T-helper 17 cell (primary cell): ENCODE measurements around the gene FAM181A. TPM values are rescaled to one million over a fixed set of nuclear protein-coding genes. Genes with fewer than 3 reads are reported as not detected.
A peak's percentile ranks its signal among the peaks of the same experiment; 100 is the strongest.

Experiments used
- ATAC-seq: fragments of 150-1000 bp; cut with Tn5 transposase; 2 replicates; pipeline ENCODE4 v1.10.0; 2021; ENCODE audit warnings: mild to moderate bottlenecking, moderate library complexity
- DNase-seq, 3 donors: peaks; one replicate each; pipeline versions ENCODE4 v3.0.0 to v3.0.0-alpha.2; 2020 to 2021
- H3K9me3 ChIP-seq: one replicate; pipeline ENCODE4 v1.7.0; 2013; ENCODE audit warnings: low read length, mild to moderate bottlenecking; ENCODE audit not compliant: control insufficient read depth, poor library complexity, severe bottlenecking
- H3K27ac Mint-ChIP-seq: one replicate; pipeline ENCODE4 v1.8.0; 2022; ENCODE audit warnings: mild to moderate bottlenecking, moderate library complexity, mixed read lengths
- H3K27me3 Mint-ChIP-seq: one replicate; pipeline ENCODE4 v1.8.0; 2022; ENCODE audit warnings: mixed read lengths
- H3K36me3 Mint-ChIP-seq: one replicate; pipeline ENCODE4 v1.8.0; 2022; ENCODE audit warnings: low read depth, mixed read lengths
- H3K4me1 Mint-ChIP-seq: one replicate; pipeline ENCODE4 v1.8.0; 2022; ENCODE audit warnings: mild to moderate bottlenecking, mixed read lengths
- H3K4me3 Mint-ChIP-seq: one replicate; pipeline ENCODE4 v1.8.0; 2022; ENCODE audit warnings: mild to moderate bottlenecking, moderate library complexity, mixed read lengths
- total RNA-seq, 4 donors: library from RNA in 2 of 4; stranded (reverse) in 2 of 4; gene quantifications; one replicate each; pipeline ENCODE4 v1.2.3 and lab custom pipeline; 2022 to 2026

The FAM181A gene
- total RNA-seq, 2 donors from 2014 or later: not detected

DNA sequence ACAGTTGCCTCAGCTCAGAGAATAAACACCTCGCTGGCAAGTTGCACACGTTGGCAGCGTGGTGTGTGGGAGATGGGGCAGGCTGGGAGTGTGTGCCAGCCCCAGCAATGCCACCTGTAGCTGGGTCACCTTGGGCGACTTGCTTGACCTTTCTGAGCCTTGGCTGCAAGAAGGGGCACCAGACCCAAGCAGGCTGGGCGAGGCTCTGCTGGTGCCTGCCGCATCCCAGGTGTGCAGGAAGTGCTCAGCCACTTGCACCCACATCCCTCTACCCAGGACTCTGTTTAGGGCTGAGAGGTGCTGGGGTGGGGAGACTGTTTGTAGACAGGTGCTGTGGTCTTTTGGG is 629 bp downstream of the FAM181A start:
- no peak overlapping the region for H3K27ac Mint-ChIP-seq
- ATAC-seq (no peak), DNase-seq (no peak)
- no peaks in the 10 kb centered on the region for H3K4me1 Mint-ChIP-seq
- no peaks in the 10 kb centered on the region for H3K36me3 Mint-ChIP-seq
- no peak overlapping the region for H3K4me3 Mint-ChIP-seq
- no peaks in the 10 kb centered on the region for H3K9me3 ChIP-seq
- H3K27me3 Mint-ChIP-seq: no peaks in the 10 kb centered on the region

DNA sequence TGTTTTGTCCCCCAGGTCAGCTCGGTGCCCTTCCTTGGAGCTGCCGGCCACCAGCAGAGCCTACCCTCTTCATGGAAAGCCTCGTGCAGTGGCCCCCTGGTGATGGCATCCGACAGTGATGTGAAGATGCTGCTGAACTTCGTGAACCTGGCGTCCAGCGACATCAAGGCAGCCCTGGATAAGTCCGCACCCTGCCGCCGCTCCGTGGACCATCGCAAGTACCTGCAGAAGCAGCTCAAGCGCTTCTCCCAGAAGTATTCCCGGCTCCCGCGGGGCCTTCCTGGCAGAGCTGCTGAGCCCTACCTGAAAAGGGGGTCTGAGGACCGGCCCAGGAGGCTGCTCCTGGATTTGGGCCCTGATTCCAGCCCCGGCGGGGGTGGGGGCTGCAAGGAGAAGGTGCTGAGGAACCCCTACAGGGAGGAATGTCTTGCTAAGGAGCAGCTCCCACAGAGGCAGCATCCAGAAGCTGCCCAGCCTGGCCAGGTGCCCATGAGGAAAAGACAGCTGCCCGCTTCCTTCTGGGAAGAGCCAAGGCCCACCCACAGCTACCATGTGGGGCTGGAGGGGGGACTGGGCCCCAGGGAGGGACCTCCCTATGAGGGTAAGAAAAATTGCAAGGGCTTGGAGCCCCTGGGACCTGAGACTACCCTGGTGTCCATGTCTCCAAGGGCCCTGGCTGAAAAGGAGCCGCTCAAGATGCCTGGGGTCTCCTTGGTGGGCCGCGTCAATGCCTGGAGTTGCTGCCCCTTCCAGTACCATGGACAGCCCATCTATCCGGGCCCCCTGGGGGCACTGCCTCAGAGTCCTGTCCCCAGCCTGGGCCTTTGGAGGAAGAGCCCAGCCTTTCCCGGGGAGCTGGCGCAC is 1.3 kb downstream of the FAM181A start:
- Mint-ChIP-seq H3K4me3 (no peak overlapping the region), H3K27ac (no peak overlapping the region), H3K4me1 (no peaks in the 10 kb centered on the region), H3K36me3 (no peaks in the 10 kb centered on the region), H3K27me3 (no peaks in the 10 kb centered on the region)
- no peak for DNase-seq
- no peaks in the 10 kb centered on the region for H3K9me3 ChIP-seq
- no peak for ATAC-seq

DNA sequence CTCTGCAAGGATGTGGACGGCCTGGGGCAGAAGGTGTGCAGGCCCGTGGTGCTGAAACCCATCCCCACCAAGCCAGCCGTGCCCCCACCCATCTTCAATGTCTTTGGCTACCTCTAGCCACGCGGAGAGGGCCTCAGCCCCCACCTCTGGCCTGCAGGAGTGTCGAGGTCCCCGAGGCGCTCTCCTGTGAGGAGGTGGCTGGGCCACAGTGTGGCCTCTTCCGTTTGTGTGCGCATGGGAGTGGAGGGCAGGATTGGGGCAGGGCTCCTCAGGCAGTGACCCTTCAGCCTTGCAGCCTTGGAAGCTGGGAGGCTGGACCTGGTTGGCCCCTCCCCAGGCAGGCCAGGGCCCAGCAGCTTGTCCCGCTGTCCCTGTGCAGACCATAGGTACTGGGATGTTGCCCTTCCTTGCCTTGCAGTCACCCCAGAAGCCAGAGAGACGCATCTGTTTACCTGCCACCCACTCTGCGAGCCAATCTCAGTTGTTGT is 1.9 kb downstream of the FAM181A start:
- no peak overlapping the region for H3K27ac Mint-ChIP-seq
- no peaks in the 10 kb centered on the region for H3K36me3 Mint-ChIP-seq
- no peaks in the 10 kb centered on the region for H3K4me1 Mint-ChIP-seq
- H3K4me3 Mint-ChIP-seq: no peak overlapping the region
- H3K9me3 ChIP-seq: no peaks in the 10 kb centered on the region
- DNase-seq (no peak), ATAC-seq (no peak)
- no peaks in the 10 kb centered on the region for H3K27me3 Mint-ChIP-seq

DNA sequence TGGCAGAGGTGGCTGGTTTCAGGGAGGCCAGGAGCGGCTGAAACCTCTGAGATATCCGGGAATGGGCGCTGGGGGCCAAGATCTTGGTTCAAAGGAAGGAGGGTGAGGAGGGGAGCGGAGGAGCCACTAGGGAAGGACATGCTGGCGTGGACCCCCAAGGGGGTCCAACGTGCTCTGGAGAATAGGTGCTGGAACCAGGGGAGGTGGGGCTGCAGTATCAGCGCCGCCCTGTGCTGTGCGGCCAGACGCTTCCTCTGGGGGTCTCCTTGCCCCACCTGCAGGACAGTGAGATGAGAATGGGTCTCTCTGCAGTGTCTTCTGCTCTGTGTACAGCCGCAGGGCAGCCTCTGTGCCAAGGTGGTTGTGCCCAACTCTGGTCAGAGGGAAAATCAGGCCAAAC is 2.5 kb downstream of the FAM181A start:
- DNase-seq (no peak), ATAC-seq (no peak)
- H3K27ac Mint-ChIP-seq: no peak overlapping the region
- H3K4me1 Mint-ChIP-seq: no peaks in the 10 kb centered on the region
- no peaks in the 10 kb centered on the region for H3K9me3 ChIP-seq
- no peaks in the 10 kb centered on the region for H3K27me3 Mint-ChIP-seq
- H3K4me3 Mint-ChIP-seq: no peak overlapping the region
- no peaks in the 10 kb centered on the region for H3K36me3 Mint-ChIP-seq

DNA sequence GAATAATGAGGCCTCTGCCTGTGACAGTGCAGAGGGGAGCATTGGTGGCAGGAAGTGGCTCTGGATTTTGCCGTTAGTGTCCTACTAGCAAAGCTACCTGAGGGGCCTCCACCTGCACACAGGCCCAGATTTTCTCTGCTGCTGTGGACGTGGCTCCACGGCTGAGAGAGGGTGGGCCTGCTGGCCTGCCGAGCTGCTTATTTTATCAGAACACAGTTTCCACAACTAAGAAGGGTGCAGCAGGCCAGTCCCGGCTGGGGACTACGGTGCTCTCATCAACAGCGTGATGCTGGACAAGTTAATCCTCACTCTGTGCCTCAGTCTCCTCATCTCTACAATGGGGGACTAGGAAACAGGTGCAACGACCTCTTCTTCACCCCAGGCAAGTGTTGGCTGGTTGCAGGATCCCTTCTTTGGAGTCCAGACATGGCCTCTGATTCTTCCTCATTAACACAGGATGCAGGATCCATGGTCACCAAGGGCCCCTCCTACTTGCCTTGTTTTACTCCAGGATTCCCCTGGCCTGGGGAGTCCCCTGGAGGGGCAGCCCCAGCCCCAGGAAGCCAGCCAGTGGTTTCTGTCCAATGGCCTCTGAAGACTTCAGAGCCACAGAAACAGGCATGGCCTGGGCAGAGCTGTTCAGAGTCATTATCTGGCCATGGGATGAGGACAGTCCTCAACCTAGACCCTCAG is 3.3 kb downstream of the FAM181A start:
- Mint-ChIP-seq H3K27ac (no peak overlapping the region), H3K4me3 (no peak overlapping the region), H3K36me3 (no peaks in the 10 kb centered on the region), H3K27me3 (no peaks in the 10 kb centered on the region), H3K4me1 (no peaks in the 10 kb centered on the region)
- no peak for DNase-seq
- ATAC-seq: no peak
- no peaks in the 10 kb centered on the region for H3K9me3 ChIP-seq

DNA sequence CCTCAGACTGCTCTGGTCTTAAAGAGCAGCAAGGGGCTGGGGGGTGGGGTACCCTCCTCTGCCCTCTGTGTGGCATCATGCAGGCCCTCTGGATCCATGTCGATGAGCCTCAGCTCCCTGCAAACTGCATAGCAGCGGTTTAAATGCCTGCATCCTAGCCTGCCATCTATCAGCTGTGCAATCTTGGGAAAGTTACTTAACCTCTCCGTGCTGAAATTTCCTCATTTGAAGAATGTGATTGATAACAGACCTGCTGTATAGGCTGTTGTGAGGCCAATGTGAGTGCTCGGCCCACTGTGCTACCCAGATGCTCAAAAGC is 3.8 kb downstream of the FAM181A start:
- H3K9me3 ChIP-seq: no peaks in the 10 kb centered on the region
- DNase-seq (no peak), ATAC-seq (no peak)
- no peaks in the 10 kb centered on the region for H3K27me3 Mint-ChIP-seq
- H3K4me3 Mint-ChIP-seq: no peak overlapping the region
- H3K36me3 Mint-ChIP-seq: no peaks in the 10 kb centered on the region
- H3K27ac Mint-ChIP-seq: no peak overlapping the region
- H3K4me1 Mint-ChIP-seq: no peaks in the 10 kb centered on the region

DNA sequence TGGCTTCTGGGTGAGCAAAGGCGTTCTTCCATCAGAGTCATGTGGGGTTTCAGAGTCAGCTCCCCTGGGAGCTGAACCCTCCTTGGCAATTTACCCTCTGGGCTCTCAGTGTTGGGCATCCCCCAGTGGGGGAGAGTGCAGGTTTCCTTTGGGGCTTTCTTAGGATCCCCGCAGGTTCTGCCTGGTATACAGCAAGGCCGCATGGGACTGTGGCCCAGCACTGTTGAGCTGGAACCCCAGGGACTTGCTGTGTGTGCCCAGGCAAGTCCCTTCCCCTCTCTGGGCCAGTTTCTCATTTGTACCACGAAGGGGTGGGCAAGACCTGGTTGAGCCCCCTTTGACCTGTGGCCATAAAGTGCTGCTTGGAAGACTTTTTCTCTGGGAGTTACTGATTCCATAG is 5.5 kb downstream of the FAM181A start:
- no peaks in the 10 kb centered on the region for H3K4me1 Mint-ChIP-seq
- no peaks in the 10 kb centered on the region for H3K36me3 Mint-ChIP-seq
- no peaks in the 10 kb centered on the region for H3K9me3 ChIP-seq
- DNase-seq (no peak), ATAC-seq (no peak)
- no peak overlapping the region for H3K4me3 Mint-ChIP-seq
- H3K27me3 Mint-ChIP-seq: no peaks in the 10 kb centered on the region
- H3K27ac Mint-ChIP-seq: no peak overlapping the region

DNA sequence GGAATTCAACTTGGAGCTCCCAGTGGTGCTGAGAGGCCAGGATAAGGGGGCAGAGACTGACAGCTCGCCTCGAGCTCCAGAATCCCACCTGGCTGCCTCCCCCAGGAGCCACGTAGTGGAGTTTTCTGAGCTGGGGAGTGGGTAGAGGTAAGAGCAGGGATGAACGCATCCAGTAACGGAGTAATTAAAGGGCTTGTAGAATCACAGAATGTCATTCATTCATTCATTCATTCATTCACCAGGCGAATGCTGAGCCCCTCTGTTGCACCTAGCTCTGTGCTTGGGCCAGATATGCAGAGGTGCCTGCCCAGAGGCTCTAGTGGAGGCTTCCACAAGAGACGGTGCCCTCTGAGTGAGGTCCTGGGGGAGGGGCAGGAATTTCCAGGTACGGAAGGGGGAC is 8.1 kb downstream of the FAM181A start:
- ATAC-seq (no peak), DNase-seq (no peak)
- H3K4me3 Mint-ChIP-seq: no peak overlapping the region
- no peaks in the 10 kb centered on the region for H3K9me3 ChIP-seq
- no peaks in the 10 kb centered on the region for H3K36me3 Mint-ChIP-seq
- H3K27me3 Mint-ChIP-seq: no peaks in the 10 kb centered on the region
- H3K4me1 Mint-ChIP-seq: peaks cover 3% of the 10 kb centered on the region
- no peak overlapping the region for H3K27ac Mint-ChIP-seq

DNA sequence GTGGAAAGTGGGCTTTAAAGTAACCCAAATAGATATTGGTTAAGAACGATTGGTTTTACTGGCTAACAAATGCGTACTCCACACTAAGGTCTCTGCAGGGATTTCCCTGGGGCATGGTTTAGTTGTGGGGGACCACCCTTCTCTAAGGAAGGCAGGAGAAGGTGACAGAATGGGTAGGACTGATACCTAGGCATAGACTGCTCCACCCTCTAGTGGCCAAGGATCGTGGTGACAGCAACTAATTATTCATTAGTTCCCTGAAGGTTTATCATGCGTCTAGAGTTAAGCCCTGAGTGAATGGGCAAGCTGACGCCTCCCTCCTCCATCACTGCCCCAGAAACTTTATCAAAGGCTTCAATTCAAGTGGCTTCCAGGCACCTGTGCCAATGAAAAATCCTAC is 9.1 kb downstream of the FAM181A start:
- H3K27me3 Mint-ChIP-seq: no peaks in the 10 kb centered on the region
- peaks cover 8% of the 10 kb centered on the region for H3K4me1 Mint-ChIP-seq
- no peak overlapping the region for H3K4me3 Mint-ChIP-seq
- H3K27ac Mint-ChIP-seq: no peak overlapping the region
- ATAC-seq (peak; percentile 24), DNase-seq (no peak)
- H3K36me3 Mint-ChIP-seq: peaks cover 3% of the 10 kb centered on the region
- H3K9me3 ChIP-seq: no peaks in the 10 kb centered on the region

DNA sequence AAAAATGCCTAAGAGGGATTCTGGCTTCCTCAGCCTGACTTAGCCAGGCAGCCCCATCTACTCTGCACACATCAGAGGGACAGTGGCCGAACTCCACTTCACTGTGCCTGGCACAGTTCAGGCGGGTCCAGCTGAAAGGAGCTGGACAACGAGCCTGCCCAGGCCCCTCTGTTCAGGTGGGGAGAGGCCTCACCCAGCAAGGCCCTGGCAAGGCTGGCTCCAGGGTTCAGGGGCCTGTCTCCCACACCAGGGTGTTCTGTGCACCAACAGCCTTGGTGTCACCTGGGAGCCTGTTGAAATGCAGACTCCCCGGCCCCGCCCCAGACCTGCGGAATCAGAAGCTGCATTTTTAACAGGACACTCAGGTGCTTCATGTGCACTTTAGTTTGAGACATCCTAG is 9.8 kb downstream of the FAM181A start:
- Mint-ChIP-seq H3K36me3 (peaks cover 3% of the 10 kb centered on the region), H3K27ac (no peak overlapping the region), H3K4me3 (no peak overlapping the region), H3K4me1 (peaks cover 8% of the 10 kb centered on the region), H3K27me3 (no peaks in the 10 kb centered on the region)
- ATAC-seq (no peak), DNase-seq (no peak)
- no peaks in the 10 kb centered on the region for H3K9me3 ChIP-seq

DNA sequence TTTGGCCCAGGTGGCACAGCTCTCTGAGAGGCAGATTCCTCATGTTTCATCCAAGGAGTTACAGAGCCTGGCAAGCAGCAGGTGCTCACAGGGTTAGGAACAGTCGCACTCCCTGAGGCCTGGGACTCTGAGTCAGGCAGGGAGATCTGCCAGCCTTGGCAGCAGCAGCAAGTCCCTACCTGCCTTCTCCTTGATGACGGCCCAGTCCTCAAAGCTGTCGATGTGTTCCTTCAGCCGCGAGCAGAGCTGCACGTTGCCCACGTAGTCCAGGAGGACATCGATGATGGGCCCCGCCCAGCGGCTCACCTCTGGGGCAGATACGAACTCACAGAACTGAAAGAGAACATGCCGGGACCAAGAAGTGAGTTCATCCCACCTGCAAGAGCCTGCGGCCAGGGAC is 10.4 kb downstream of the FAM181A start:
- H3K36me3 Mint-ChIP-seq: peaks cover 3% of the 10 kb centered on the region
- peak overlapping the region; percentile 41 for H3K4me3 Mint-ChIP-seq
- ATAC-seq (no peak), DNase-seq (no peak)
- no peaks in the 10 kb centered on the region for H3K27me3 Mint-ChIP-seq
- no peak overlapping the region for H3K27ac Mint-ChIP-seq
- peaks cover 8% of the 10 kb centered on the region for H3K4me1 Mint-ChIP-seq
- no peaks in the 10 kb centered on the region for H3K9me3 ChIP-seq

DNA sequence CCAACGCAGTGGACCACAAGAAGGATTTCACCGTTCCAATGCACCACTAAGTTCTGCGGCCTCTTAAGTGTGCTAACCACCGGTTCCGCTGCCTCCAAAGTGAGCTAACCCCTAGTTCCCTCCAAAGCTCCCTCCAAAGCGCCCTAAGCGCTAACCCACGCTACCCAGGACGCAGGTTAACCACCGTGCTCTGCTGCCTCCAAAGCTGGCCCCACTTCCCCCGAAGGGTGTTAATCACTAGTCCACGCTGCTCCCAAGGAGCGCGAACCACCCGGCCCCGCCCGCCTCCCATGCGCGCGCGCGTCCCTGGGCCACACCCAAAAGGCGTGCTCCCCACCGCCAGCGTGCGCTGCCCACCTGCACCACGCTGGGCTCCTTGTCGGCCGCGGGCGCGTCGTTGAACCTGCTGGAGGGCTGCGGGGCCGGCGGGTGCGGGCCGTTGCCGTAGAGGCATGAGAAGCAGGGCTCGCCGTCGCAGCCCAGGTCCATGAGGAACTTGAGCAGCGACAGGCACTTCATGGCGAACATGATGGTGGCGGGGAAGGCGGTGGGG is 11.7 kb downstream of the FAM181A start:
- DNase-seq (no peak), ATAC-seq (no peak)
- H3K27me3 Mint-ChIP-seq: no peaks in the 10 kb centered on the region
- H3K4me3 Mint-ChIP-seq: peak overlapping the region; percentile 73
- no peak overlapping the region for H3K27ac Mint-ChIP-seq
- peaks cover 8% of the 10 kb centered on the region for H3K4me1 Mint-ChIP-seq
- peaks cover 3% of the 10 kb centered on the region for H3K36me3 Mint-ChIP-seq
- no peaks in the 10 kb centered on the region for H3K9me3 ChIP-seq

DNA sequence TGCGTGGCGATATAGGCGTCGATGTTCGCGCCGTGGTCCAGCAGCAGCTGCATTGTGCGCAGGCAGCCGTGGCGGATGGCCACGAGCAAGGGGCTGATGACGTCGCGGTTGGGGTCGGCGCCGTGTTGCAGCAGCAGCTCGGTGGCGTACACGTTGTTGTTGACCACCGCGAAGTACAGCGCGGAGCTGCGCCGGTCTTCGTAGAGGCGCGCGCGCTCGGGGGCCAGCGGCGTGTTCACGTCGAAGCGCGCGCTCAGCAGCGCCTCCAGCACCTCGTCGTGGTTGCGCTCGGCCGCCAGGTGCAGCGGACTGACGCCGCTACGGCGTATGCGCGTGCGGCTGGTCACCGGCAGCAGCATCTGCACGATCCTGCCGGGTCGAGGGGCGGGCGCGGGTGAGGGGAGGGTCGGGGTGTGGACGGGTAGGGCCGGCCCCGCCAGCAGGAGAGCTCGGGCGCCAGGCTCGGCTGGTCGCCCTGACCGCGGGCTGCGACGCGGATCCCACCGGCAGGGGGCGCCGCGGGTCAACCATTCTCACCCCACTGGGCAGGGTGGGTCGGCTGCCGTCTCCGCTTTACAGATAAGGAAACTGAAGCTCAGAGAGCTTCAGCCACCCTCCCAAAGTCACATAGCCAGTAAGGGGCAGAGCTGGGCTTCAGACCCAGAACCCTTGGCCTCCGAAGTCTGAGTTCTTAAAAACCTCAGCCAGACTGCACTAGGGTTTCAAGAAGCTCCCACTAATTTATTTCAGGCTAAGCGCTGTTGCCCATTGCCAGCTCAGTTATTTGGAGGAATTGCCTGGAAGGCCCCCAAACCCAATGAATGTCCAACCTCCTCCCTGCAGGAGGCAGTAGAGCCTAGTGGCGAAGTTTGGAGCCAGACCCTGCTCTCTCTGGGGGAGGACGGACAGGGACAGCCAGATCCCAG is 12.4 kb downstream of the FAM181A start:
- peaks cover 8% of the 10 kb centered on the region for H3K4me1 Mint-ChIP-seq
- H3K4me3 Mint-ChIP-seq: peak overlapping the region; percentile 73
- H3K27ac Mint-ChIP-seq: peak overlapping the region; percentile 14
- DNase-seq (peak; percentile 83 to 94 (median 87)), ATAC-seq (peak; percentile 95)
- H3K27me3 Mint-ChIP-seq: no peaks in the 10 kb centered on the region
- H3K36me3 Mint-ChIP-seq: peaks cover 3% of the 10 kb centered on the region
- no peaks in the 10 kb centered on the region for H3K9me3 ChIP-seq
